IMR-90 (cell line): ENCODE results near the gene RAD51AP2. TPM values are rescaled to one million over a fixed set of nuclear protein-coding genes. Genes with fewer than 3 reads are reported as not detected.

Source experiments
- ATAC-seq: fragments of 200-7000 bp; cut with Tn5 transposase; 2 replicates; pipeline ENCODE4 v1.9.1; 2020; ENCODE audit warnings: low read depth, mild to moderate bottlenecking, moderate library complexity
- BruUV-seq: library from RNA; stranded (reverse); fragments of 400-500 nt; replicated peaks from 2 replicates; lab custom pipeline; 2021; lab: Mats Ljungman, UMichigan
- CTCF ChIA-PET: fragments of 300-600 bp; formaldehyde crosslinking; extraction: SDS; loops from one replicate; lab custom pipeline; 2021; ENCODE audit warnings: antibody characterized with exemption; lab: Yijun Ruan, JAX
- POLR2A ChIA-PET: fragments of 300-600 bp; sonication (Branson Sonifier 250); formaldehyde crosslinking; loops from one replicate; lab custom pipeline; 2022; ENCODE audit warnings: antibody characterized with exemption; ENCODE audit not compliant: unreplicated experiment; lab: Charles Lee
- DNase-seq: peaks from one replicate; pipeline ENCODE4 v3.0.0; 2013
- H2AFZ ChIP-seq: replicated peaks from 2 replicates; pipeline ENCODE3; 2013; ENCODE audit warnings: low read length, mild to moderate bottlenecking; ENCODE audit not compliant: poor library complexity
- H2AK5ac ChIP-seq: 2 replicates; pipeline ENCODE4 v1.6.1; 2013; ENCODE audit warnings: low read depth, low read length, inconsistent platforms
- H2AK9ac ChIP-seq: replicated peaks from 2 replicates; pipeline ENCODE3; 2013; ENCODE audit warnings: mild to moderate bottlenecking, low read depth, low read length, moderate library complexity; ENCODE audit not compliant: poor library complexity
- H2BK120ac ChIP-seq: 2 replicates; pipeline ENCODE4 v1.6.1; 2013; ENCODE audit warnings: low read depth, low read length, inconsistent platforms
- H2BK15ac ChIP-seq: 3 replicates; pipeline ENCODE4 v1.6.1; 2013; ENCODE audit warnings: low read depth, low read length, inconsistent platforms
- H2BK20ac ChIP-seq: 2 replicates; pipeline ENCODE4 v1.6.1; 2013; ENCODE audit warnings: low read depth, mild to moderate bottlenecking, inconsistent platforms, low read length, moderate library complexity
- H2BK5ac ChIP-seq: 2 replicates; pipeline ENCODE4 v1.6.1; 2013; ENCODE audit warnings: mild to moderate bottlenecking, low read depth, low read length, inconsistent platforms; ENCODE audit not compliant: poor library complexity, severe bottlenecking
- H3K14ac ChIP-seq: replicated peaks from 2 replicates; pipeline ENCODE4 v1.6.1; 2013; ENCODE audit warnings: low read depth, low read length, inconsistent platforms
- H3K18ac ChIP-seq: 2 replicates; pipeline ENCODE4 v1.6.1; 2013; ENCODE audit warnings: low read depth, low read length, control low read depth
- H3K23ac ChIP-seq: 2 replicates; pipeline ENCODE4 v1.6.1; 2013; ENCODE audit warnings: low read depth, low read length, inconsistent platforms
- H3K27ac ChIP-seq: 2 replicates; pipeline ENCODE4 v1.5.1; 2013; ENCODE audit warnings: mild to moderate bottlenecking, control low read depth, low read length; ENCODE audit not compliant: insufficient read depth
- H3K27me3 ChIP-seq: 2 replicates; pipeline ENCODE4 v1.6.1; 2013; ENCODE audit warnings: low read length; ENCODE audit not compliant: control insufficient read depth, insufficient read depth
- H3K36me3 ChIP-seq: 2 replicates; pipeline ENCODE4 v1.6.1; 2013; ENCODE audit warnings: low read length, mixed read lengths; ENCODE audit not compliant: control insufficient read depth, insufficient read depth
- H3K4ac ChIP-seq: 2 replicates; pipeline ENCODE4 v1.6.1; 2013; ENCODE audit warnings: low read depth, low read length, inconsistent platforms
- H3K4me1 ChIP-seq: 2 replicates; pipeline ENCODE4 v1.6.1; 2013; ENCODE audit warnings: low read length, mixed read lengths; ENCODE audit not compliant: control insufficient read depth, insufficient read depth
- H3K4me2 ChIP-seq: 2 replicates; pipeline ENCODE4 v1.6.1; 2013; ENCODE audit warnings: low read depth, mild to moderate bottlenecking, control low read depth, low read length, moderate library complexity
- H3K4me3 ChIP-seq: 2 replicates; pipeline ENCODE4 v1.5.1; 2013; ENCODE audit warnings: low read depth, mild to moderate bottlenecking, control low read depth, low read length, moderate library complexity; ENCODE audit not compliant: insufficient read depth
- H3K56ac ChIP-seq: 2 replicates; pipeline ENCODE4 v1.6.1; 2013; ENCODE audit warnings: low read length, inconsistent platforms; ENCODE audit not compliant: insufficient read depth; ENCODE audit errors: extremely low read depth
- H3K79me1 ChIP-seq, 2 experiments: 2 replicates each; pipeline ENCODE4 v1.6.1; 2013; ENCODE audit warnings: low read length in 2 of 2, inconsistent platforms in 1 of 2, low read depth in 1 of 2
- H3K9ac ChIP-seq: 2 replicates; pipeline ENCODE4 v1.6.1; 2013; ENCODE audit warnings: low read depth, low read length, control low read depth
- H3K9me1 ChIP-seq: 2 replicates; pipeline ENCODE4 v1.6.1; 2013; ENCODE audit warnings: low read length, inconsistent platforms; ENCODE audit not compliant: insufficient read depth
- H3K9me3 ChIP-seq: 2 replicates; pipeline ENCODE4 v1.6.1; 2013; ENCODE audit warnings: low read length; ENCODE audit not compliant: control insufficient read depth, insufficient read depth
- H4K20me1 ChIP-seq: 2 replicates; pipeline ENCODE4 v1.6.1; 2013; ENCODE audit warnings: low read length, inconsistent platforms; ENCODE audit not compliant: insufficient read depth
- H4K5ac ChIP-seq: 2 replicates; pipeline ENCODE4 v1.6.1; 2013; ENCODE audit warnings: mild to moderate bottlenecking, low read depth, low read length, control low read depth
- H4K8ac ChIP-seq, 2 experiments: 2 replicates each; pipeline ENCODE4 v1.6.1; 2013; ENCODE audit warnings: low read depth in 2 of 2, low read length in 2 of 2, control low read depth in 1 of 2, inconsistent platforms in 1 of 2
- H4K91ac ChIP-seq: 2 replicates; pipeline ENCODE4 v1.6.1; 2013; ENCODE audit warnings: low read depth, low read length, inconsistent platforms; ENCODE audit not compliant: insufficient read depth
- POLR2A ChIP-seq: IDR thresholded peaks from 2 replicates; pipeline ENCODE4 v1.6.1; 2012; ENCODE audit warnings: mild to moderate bottlenecking, low read depth, low read length
- RFX5 ChIP-seq: IDR thresholded peaks from 2 replicates; pipeline ENCODE4 v1.8.0; 2012; ENCODE audit warnings: low read depth, mild to moderate bottlenecking, low read length, moderate library complexity
- WGBS, 2 experiments: methylation state at CpG; one replicate each; pipeline versions ENCODE4 v1.1.5 to v1.1.7; 2013; ENCODE audit warnings: missing lambda C conversion rate in 2 of 2; ENCODE audit not compliant: insufficient read length in 1 of 2; ENCODE audit errors: extremely low coverage in 2 of 2; 5-methylcytosine and 5-hydroxymethylcytosine counted together
- dilution Hi-C: fragments of 300-500 bp; cut with HindIII; formaldehyde crosslinking; loops from one replicate; pipeline ENCODE4 v1.14.3; 2018; ENCODE audit warnings: low sequenced_read_pairs; ENCODE audit not compliant: unreplicated experiment
- in situ Hi-C: fragments of 300-500 bp; cut with MboI; formaldehyde crosslinking; loops from 3 replicates; pipeline ENCODE4 v1.14.3; 2019; ENCODE audit warnings: low sequenced_read_pairs, inconsistent platforms, mixed read lengths
- intact Hi-C: fragments of 100-400 bp; cut with micrococcal nuclease; formaldehyde crosslinking; loops from 2 replicates; pipeline ENCODE4 v1.10.0; 2022
- polyA plus RNA-seq, 3 experiments: library from polyadenylated mRNA; depleted of rRNA; stranded (reverse); fragments of >200 nt; gene quantifications; 2 replicates each; pipeline ENCODE4 v1.2.3, GENCODE V29; 2012; ENCODE audit warnings: low replicate concordance in 1 of 3
- total RNA-seq: library from RNA; depleted of rRNA; stranded (reverse); fragments of >200 nt; gene quantifications from 2 replicates; pipeline ENCODE4 v1.2.3, GENCODE V29; 2012

RAD51AP2 gene
- total and polyA plus RNA-seq, 2 of the 4 experiments (the other 2 are of a cell fraction): not detected

DNA sequence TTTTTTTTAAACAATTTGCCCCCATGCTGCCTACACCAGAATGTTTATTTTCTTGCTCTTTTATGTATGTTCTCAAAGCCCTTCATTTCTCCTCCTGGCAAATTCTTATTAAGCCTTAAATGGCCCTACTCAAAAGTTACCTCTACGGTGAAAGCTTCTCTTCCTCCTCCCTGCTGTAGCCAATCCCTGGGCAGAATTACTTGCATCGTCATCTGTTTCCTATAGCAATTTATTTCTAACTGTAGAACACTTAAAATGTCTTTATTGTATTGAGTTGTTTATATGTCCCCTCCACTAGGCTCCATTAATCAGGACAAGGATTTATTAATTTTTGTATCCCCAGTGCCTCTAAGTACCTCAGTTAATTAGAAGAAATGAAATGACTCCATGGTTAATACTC, 2.5 kb upstream of the RAD51AP2 start:
- Histone ChIP-seq H2BK20ac (no peak overlapping the region), H2AK9ac (no peak overlapping the region), H3K9me3 (no peaks in the 10 kb centered on the region), H4K8ac (no peak overlapping the region), H3K4me1 (no peaks in the 10 kb centered on the region), H3K27ac (no peak overlapping the region), H3K36me3 (no peaks in the 10 kb centered on the region), H3K9me1 (no peaks in the 10 kb centered on the region), H2BK120ac (no peak overlapping the region), H3K4me2 (no peak overlapping the region), H3K14ac (no peak overlapping the region), H3K23ac (no peak overlapping the region), H3K18ac (no peak overlapping the region), H2AFZ (no peak overlapping the region), H4K20me1 (no peaks in the 10 kb centered on the region), H2BK5ac (no peak overlapping the region), H4K91ac (no peak overlapping the region), H3K9ac (no peak overlapping the region), H3K79me1 (no peaks in the 10 kb centered on the region), H2BK15ac (no peak overlapping the region), H2AK5ac (no peak overlapping the region), H4K5ac (no peak overlapping the region), H3K4me3 (no peak overlapping the region), H3K56ac (no peak overlapping the region), H3K4ac (no peak overlapping the region), H3K27me3 (no peaks in the 10 kb centered on the region)
- intact Hi-C loops (no loop called here), dilution Hi-C loops (no loop called here), in situ Hi-C loops (no loop called here)
- ChIA-PET POLR2A (no interaction called here), CTCF (no interaction called here)
- WGBS, 2 experiments: no CpG with 5 or more reads among the region's 2 CpGs
- ATAC-seq (no peak), DNase-seq (no peak)
- TF ChIP-seq RFX5: peak; percentile 90
- no peak for TF ChIP-seq POLR2A
- BruUV-seq: no TSS peak
